OCI-LY3 (cell line): ENCODE results near the gene NR2F6.
A peak's percentile ranks its signal among the peaks of the same experiment; 100 is the strongest.

Experiments used
- H2AFZ ChIP-seq: fragments of 200-600, 300-600 bp; shearing (Covaris generic); 2 replicates; pipeline ENCODE4 v1.6.0; 2014; ENCODE audit warnings: antibody characterized with exemption, low read depth, low read length
- H3K27ac ChIP-seq: fragments of 200-600, 300-600 bp; sonication (generic); 2 replicates; pipeline ENCODE4 v1.5.1; 2014; ENCODE audit warnings: mild to moderate bottlenecking, low read length, moderate library complexity, mixed read lengths
- H3K27me3 ChIP-seq: fragments of 200-600, 300-600 bp; sonication (generic); 2 replicates; pipeline ENCODE4 v1.6.1; 2014; ENCODE audit warnings: low read depth, low read length, mixed read lengths
- H3K36me3 ChIP-seq: fragments of 200-600, 300-600 bp; sonication (generic); replicated peaks from 2 replicates; pipeline ENCODE3; 2014; ENCODE audit warnings: low read depth, low read length, mixed read lengths
- H3K4me1 ChIP-seq: fragments of 300-600, 200-600 bp; sonication (generic); 2 replicates; pipeline ENCODE4 v1.6.1; 2014; ENCODE audit warnings: low read length, mixed read lengths
- H3K4me2 ChIP-seq: fragments of 200-600, 300-600 bp; sonication (generic); 2 replicates; pipeline ENCODE4 v1.6.1; 2014; ENCODE audit warnings: low read length, mixed read lengths
- H3K4me3 ChIP-seq: fragments of 300-600, 200-600 bp; sonication (generic); 2 replicates; pipeline ENCODE4 v1.5.1; 2014; ENCODE audit warnings: antibody characterized with exemption, mild to moderate bottlenecking, low read length, moderate library complexity
- H3K79me2 ChIP-seq: fragments of 300-600, 200-600 bp; shearing (Covaris generic); 2 replicates; pipeline ENCODE4 v1.6.1; 2014; ENCODE audit warnings: mild to moderate bottlenecking, low read length, mixed read lengths
- H3K9ac ChIP-seq: fragments of 300-600, 200-600 bp; shearing (Covaris generic); 2 replicates; pipeline ENCODE4 v1.6.0; 2014; ENCODE audit warnings: mild to moderate bottlenecking, low read length, moderate library complexity
- H3K9me3 ChIP-seq: fragments of 200-600, 300-600 bp; shearing (Covaris generic); 2 replicates; pipeline ENCODE4 v1.6.1; 2014; ENCODE audit warnings: low read length, mixed read lengths; ENCODE audit not compliant: insufficient read depth
- H4K20me1 ChIP-seq: fragments of 200-600, 300-600 bp; sonication (generic); 2 replicates; pipeline ENCODE4 v1.6.1; 2016; ENCODE audit warnings: low read length, mixed read lengths; ENCODE audit not compliant: insufficient read depth
- EZH2phosphoT487 ChIP-seq: fragments of 200-600 bp; shearing (Covaris generic); IDR thresholded peaks from 2 replicates; pipeline ENCODE4 v1.6.1; 2018; ENCODE audit warnings: antibody characterized with exemption, mixed run types, low read depth
- TF ChIP-seq, protein P1 (sequence below): fragments of 200-600, 300-600 bp; sonication (generic); IDR thresholded peaks from 2 replicates; pipeline ENCODE4 v1.5.1; 2014; ENCODE audit warnings: antibody characterized with exemption, low read length, low read depth

The NR2F6 gene

DNA sequence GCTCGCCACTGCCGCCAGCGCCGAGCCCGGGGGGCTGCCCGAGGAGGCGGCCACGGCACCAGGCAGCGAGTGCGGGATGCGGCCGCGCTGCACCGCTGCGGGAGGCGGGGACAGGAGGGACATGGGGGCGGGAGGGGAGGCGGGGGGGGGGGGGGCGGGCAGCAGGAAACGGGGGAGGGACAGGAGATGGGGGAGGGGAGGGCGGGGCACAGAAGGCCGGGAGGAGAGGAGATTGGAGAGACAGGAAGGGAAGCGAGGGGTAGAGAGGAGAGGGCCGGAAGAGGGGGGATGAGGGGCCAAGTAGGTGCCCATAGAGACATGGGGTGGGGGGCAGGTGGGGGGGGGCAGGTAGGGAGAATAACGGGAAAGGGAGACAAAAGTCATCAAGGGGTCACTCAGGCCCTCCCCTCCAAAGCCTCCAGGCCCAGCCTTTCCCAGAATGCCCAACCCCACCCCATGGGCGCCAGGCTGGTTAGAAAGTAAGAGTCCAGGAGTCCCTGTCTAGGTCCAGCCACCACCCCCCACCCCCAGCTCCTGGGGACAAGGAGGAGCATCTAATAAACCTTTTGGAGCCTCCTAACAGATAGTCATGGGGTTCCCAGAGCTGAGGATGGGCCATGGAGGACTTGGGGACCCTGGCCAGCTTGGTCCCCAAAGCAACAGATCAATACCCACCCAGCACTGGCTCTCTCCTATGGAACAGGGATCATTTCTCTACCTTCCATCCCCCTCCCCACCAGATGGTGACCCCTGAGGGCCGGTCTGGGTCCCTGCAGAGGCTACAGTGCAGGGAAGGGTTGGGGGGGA lies 9.5 kb downstream of the NR2F6 start:
- Histone ChIP-seq H4K20me1 (peaks cover 14% of the 10 kb centered on the region; the same call in 1 of the 2 replicates), H2AFZ (no peak overlapping the region; the same call in 1 of the 2 replicates), H3K4me2 (peak overlapping the region; percentile 98), H3K4me3 (peak overlapping the region; percentile 84), H3K36me3 (peaks cover 12% of the 10 kb centered on the region), H3K9me3 (no peaks in the 10 kb centered on the region), H3K27me3 (no peaks in the 10 kb centered on the region), H3K9ac (peak overlapping the region; percentile 72), H3K4me1 (peaks cover 11% of the 10 kb centered on the region), H3K79me2 (peaks cover 11% of the 10 kb centered on the region), H3K27ac (peak overlapping the region; percentile 37; the same call in 1 of the 2 replicates)
- TF ChIP-seq, protein P1, sequence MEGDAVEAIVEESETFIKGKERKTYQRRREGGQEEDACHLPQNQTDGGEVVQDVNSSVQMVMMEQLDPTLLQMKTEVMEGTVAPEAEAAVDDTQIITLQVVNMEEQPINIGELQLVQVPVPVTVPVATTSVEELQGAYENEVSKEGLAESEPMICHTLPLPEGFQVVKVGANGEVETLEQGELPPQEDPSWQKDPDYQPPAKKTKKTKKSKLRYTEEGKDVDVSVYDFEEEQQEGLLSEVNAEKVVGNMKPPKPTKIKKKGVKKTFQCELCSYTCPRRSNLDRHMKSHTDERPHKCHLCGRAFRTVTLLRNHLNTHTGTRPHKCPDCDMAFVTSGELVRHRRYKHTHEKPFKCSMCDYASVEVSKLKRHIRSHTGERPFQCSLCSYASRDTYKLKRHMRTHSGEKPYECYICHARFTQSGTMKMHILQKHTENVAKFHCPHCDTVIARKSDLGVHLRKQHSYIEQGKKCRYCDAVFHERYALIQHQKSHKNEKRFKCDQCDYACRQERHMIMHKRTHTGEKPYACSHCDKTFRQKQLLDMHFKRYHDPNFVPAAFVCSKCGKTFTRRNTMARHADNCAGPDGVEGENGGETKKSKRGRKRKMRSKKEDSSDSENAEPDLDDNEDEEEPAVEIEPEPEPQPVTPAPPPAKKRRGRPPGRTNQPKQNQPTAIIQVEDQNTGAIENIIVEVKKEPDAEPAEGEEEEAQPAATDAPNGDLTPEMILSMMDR: no peak
- no peak for TF ChIP-seq EZH2phosphoT487

DNA sequence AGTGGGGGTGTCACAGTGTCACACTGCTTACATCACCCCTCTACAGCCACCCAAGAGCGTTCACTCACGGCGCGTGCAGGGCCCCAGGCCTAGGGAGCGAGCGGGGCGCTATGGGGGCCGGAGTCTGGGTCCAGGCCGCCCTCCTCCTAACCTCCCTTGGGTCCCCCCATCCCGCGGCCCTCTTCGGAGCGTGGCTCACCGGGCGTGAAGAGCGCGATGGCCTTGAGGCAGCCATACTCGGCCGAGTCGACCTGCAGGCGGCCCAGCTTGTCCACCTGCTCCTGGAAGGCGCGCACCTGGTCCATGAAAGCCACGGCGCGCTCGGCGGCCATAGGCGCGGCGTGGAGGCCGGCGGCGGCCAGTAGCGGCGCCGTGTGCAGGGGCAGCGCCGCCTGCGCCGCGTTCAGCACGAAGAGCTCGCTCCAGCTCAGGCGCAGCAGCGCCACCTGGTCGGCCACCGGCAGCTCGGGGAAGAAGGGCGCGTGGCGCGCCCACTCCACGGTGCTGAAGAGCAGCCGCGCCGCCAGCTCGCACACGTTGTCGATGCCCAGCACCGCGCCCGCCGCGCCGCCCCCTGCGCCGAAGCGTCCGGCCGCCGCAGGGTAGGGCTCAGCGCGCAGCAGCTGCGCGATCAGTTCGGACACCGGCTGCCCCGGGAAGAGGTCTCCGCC lies 10.3 kb downstream of the NR2F6 start:
- Histone ChIP-seq H3K4me1 (peaks cover 11% of the 10 kb centered on the region), H3K27me3 (no peaks in the 10 kb centered on the region), H3K4me3 (peak overlapping the region; percentile 84), H3K79me2 (peaks cover 11% of the 10 kb centered on the region), H3K9ac (peak overlapping the region; percentile 72), H3K36me3 (peaks cover 16% of the 10 kb centered on the region), H2AFZ (no peak overlapping the region; the same call in 1 of the 2 replicates), H3K4me2 (peak overlapping the region; percentile 98), H3K27ac (peak overlapping the region; percentile 37), H3K9me3 (no peaks in the 10 kb centered on the region), H4K20me1 (peaks cover 11% of the 10 kb centered on the region; the same call in 1 of the 2 replicates)
- TF ChIP-seq, protein P1: peak; percentile 79
- no peak for TF ChIP-seq EZH2phosphoT487

DNA sequence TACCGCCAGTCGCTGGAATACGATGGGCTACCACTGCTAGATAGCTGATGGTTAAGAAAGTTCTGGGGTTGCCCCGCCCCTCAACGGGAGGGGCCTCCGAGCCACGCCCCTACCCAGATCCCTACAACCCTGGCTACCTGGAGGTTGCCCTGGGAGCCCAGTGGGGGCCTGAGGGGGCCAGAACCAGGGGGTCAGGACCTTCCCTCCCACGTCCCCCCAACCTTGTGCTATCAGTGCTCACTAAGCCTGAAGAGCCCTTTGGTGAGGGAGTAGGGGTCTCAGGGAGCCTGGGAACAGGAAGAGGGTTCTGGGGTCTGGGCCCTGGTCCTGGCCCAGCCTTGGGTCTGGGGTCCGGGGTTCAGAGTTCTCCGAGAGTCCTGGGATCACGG lies 10.8 kb downstream of the NR2F6 start:
- Histone ChIP-seq H3K36me3 (peaks cover 16% of the 10 kb centered on the region), H3K27ac (peak overlapping the region; percentile 37), H3K4me2 (peak overlapping the region; percentile 98), H3K79me2 (peaks cover 11% of the 10 kb centered on the region), H2AFZ (no peak overlapping the region), H3K4me3 (peak overlapping the region; percentile 84), H4K20me1 (peaks cover 11% of the 10 kb centered on the region; the same call in 1 of the 2 replicates), H3K4me1 (peaks cover 11% of the 10 kb centered on the region), H3K9ac (peak overlapping the region; percentile 72), H3K27me3 (no peaks in the 10 kb centered on the region), H3K9me3 (no peaks in the 10 kb centered on the region)
- TF ChIP-seq, protein P1: no peak
- no peak for TF ChIP-seq EZH2phosphoT487

DNA sequence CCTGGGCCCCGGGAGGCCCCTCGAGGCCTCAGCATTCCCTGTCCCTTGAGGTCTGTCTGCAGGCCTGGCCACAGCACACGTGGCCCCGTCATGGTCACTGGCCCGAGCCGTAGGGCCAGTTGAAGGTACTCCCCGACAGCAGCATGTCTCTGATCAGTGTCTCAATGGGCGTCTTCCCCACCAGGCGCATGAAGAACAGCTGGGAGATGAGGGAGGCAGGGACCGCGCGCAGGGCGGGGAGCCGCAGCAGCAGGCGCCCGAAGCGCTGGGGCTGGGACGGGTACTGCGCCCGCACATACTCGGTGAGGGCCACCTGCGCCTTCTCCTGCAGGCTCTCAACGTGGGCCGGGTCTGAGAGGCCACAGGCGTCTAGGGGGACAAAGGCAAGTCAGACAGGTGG lies 13.5 kb downstream of the NR2F6 start:
- H3K9ac ChIP-seq: no peak overlapping the region

More for the DNA sequence above, 13.5 kb downstream of the NR2F6 start:
- Histone ChIP-seq H3K79me2 (peaks cover 11% of the 10 kb centered on the region), H3K9me3 (no peaks in the 10 kb centered on the region), H4K20me1 (peaks cover 11% of the 10 kb centered on the region; the same call in 1 of the 2 replicates), H3K27ac (no peak overlapping the region), H3K4me3 (no peak overlapping the region), H2AFZ (no peak overlapping the region), H3K4me2 (no peak overlapping the region), H3K36me3 (peaks cover 13% of the 10 kb centered on the region), H3K27me3 (no peaks in the 10 kb centered on the region), H3K4me1 (peaks cover 11% of the 10 kb centered on the region)
- TF ChIP-seq, protein P1: no peak
- no peak for TF ChIP-seq EZH2phosphoT487
